NCI-H1694 (cell line): ENCODE results near the gene WFIKKN2.

Source experiments
- DNase-seq: peaks from one replicate; lab custom pipeline; 2025; lab: John Stamatoyannopoulos, UW

The WFIKKN2 gene

GRCh38 chr17:50834429-50835300 is 721 bp upstream of the WFIKKN2 start:
- peak; percentile 87 for DNase-seq

- DNase-seq: no peak
Measured at GRCh38 chr17:50836826-50837225, 1.4 kb downstream of the WFIKKN2 start.

DNA sequence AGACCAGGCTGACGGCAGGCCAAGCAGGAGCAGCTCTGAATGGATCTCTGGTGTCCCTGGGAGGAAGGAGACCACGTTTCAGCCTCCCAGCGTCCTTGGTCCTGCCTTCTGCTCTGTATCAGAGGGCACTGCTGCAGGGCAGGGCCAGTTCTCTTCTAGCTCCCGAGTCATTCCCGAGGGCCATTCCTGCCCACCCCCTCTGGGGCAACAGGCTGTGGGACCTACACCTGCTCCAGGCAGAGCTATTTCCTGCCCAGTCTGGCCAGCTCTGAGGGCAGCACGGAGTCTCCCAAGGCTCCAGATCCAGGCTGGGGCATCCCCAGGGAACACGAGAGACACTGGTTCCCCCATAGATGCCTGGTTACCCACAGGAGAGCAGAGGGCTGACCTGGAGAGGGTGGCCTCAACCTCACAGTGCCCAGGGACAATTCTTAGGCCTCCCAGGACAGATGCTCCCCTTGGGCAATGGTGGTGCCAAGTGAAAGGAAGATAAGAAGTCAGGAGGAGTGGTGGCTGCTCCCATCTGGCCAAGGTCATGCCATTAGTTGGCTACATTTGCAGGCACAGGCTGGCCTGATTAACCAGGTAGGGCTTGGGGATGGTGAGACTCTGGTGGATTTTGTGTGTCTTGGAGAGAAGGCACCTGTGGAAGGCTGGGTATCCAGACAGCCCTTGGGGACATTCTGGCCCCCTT is 2.0 kb downstream of the WFIKKN2 start:
- DNase-seq: no peak

- DNase-seq: no peak
Measured at GRCh38 chr17:50837980-50838954, 2.9 kb downstream of the WFIKKN2 start.

DNA sequence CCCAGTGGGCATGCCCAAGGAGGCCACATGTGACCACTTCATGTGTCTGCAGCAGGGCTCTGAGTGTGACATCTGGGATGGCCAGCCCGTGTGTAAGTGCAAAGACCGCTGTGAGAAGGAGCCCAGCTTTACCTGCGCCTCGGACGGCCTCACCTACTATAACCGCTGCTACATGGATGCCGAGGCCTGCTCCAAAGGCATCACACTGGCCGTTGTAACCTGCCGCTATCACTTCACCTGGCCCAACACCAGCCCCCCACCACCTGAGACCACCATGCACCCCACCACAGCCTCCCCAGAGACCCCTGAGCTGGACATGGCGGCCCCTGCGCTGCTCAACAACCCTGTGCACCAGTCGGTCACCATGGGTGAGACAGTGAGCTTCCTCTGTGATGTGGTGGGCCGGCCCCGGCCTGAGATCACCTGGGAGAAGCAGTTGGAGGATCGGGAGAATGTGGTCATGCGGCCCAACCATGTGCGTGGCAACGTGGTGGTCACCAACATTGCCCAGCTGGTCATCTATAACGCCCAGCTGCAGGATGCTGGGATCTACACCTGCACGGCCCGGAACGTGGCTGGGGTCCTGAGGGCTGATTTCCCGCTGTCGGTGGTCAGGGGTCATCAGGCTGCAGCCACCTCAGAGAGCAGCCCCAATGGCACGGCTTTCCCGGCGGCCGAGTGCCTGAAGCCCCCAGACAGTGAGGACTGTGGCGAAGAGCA is 4.4 kb downstream of the WFIKKN2 start:
- DNase-seq: no peak

GRCh38 chr17:50840311-50840851 is 5.0 kb downstream of the WFIKKN2 start:
- no peak for DNase-seq

- DNase-seq: no peak
Measured at GRCh38 chr17:50841277-50841948, 6.0 kb downstream of the WFIKKN2 start.

DNA sequence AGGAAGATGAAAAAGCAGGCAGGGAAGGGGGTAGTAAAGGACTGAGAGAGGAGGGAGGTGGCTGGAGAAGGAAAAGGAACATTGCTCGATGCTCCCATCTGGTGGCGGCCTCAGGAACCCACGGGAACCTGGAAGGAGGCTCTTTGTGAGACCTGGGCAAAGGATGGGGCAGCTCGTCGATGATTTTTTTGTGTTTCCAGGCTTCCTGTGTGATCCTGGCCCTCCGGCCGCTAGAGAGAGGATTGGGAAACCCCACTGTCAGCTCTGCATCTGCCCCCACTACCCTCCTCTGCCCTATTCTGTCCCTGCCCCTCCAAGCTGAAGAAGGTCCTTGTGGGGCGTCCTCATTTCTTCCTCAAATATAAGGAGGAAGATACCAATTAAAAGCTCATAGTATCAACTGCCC is 6.6 kb downstream of the WFIKKN2 start:
- DNase-seq: peak; percentile 83

DNA sequence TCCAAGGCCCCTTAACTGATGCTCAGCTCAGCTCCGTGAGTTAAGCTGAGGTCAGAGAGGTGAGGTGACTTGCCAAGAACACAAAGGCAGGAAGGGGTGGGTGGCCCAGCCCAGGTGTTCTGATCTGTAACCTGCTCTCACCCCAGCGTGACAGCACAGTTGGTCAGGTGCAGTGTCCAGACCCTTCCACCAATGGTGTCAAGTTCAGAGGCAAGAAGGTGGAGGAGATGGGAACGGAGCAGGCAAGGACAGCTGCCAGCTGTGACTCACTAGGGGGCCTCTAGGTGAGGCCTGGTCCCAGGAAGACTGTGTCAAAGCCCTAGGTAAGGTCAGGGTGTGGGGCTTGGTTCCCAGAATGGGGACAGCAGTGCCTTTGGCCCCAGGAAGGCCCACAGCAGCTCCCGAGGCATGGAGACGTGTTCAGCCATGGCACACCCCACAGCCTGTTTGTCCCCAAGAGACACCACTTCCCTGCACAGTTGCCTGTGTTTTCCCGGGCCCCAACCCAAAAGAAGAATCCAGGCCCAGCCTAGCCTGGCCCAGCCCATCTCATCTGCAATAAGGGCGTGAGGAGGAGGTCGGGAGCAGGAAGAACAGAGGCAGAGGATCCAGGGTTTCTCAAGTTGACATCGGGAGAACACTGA is 7.2 kb downstream of the WFIKKN2 start:
- DNase-seq: no peak

- DNase-seq: no peak
Measured at GRCh38 chr17:50843150-50843905, 7.9 kb downstream of the WFIKKN2 start.

- no peak for DNase-seq
Measured at GRCh38 chr17:50844117-50844700, 8.8 kb downstream of the WFIKKN2 start.

DNA sequence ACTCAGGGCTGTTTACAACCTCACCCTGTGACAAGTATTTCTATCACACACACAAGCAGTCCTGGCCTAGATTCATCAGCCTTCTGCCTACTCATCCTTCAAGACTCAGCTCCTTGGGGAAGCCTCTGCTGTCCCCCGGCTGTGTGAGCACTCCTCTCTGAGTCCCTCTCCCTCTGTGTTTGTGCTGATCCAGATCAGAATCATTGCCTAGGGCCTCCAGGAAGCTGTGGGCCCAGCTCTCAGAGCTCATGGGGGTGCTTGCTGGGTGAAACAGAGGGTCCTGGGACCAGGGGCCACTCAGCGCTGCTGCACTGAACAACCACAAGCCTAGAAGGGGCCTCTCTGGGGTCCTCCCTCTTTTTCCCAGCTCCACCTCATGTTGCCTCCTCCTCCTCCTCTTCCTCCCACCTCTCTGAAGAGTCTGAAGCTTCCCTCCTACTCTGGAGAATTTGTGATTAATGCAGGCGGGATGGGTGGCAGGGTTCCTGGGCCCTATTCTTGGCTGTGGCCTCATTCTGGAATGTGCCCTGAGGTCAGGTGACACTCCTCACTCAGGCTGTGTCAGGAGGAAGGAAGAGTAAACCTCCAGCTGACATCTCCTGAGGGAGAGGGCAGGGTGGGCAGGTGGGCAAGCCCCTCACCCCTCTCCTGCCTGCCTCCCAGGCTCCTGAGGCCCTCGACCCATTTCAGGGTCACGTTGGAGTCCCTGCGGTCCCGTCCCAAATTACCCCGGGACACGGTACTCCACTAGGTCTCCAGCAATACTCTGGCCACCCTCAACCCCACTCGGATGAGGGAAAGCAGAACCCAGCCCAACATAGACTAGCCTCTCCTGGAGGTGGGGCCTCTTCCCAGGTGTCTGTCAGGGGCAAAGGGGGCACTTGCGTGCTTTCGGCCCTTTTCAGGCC is 10.1 kb downstream of the WFIKKN2 start:
- DNase-seq: no peak

GRCh38 chr17:50847566-50847965 is 12.2 kb downstream of the WFIKKN2 start:
- DNase-seq: no peak

GRCh38 chr17:50848039-50848438 is 12.7 kb downstream of the WFIKKN2 start:
- DNase-seq: no peak

DNA sequence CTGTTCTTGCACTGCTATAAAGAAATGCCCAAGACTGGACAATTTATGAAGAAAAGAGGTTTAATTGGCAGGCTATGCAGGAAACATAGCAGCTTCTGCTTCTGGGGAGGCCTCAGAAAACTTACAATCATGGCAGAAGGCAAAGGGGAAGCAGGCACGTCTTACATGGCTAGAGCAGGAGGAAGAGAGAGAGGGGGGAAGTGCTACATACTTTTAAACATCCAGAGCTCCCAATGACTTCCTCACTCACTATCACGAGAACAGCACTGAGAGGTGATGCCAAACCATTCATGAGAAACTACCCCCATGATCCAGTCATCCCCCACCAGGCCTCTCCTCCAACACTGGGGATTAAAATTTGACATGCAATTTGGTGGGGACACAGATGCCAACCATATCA is 13.3 kb downstream of the WFIKKN2 start:
- DNase-seq: no peak

- DNase-seq: no peak
Measured at GRCh38 chr17:50850640-50851039, 15.3 kb downstream of the WFIKKN2 start.

GRCh38 chr17:50853015-50853615 is 17.7 kb downstream of the WFIKKN2 start:
- no peak for DNase-seq

DNA sequence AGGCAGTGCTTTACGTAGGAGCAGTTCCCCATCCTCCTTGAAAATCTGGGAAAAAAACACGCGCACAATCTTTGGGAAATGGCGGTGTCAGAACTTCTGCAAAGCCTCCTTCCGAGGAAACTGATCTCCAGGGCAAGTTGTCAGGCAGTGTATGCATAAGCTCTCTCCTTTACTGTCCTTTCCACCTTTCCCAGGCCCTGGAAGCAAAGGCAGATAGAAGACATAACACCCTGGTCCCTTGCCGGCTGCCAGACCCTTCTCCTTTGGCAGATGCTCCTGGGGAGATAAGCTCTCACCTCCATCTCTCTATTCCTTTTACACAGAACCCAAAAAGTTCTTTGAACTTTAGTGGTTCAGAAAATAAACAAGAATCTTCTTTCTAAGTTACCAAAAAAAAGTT is 18.4 kb downstream of the WFIKKN2 start:
- no peak for DNase-seq
